ENCODE results near the gene NKX2-2. TPM values are rescaled to one million over a fixed set of nuclear protein-coding genes. Genes with fewer than 3 reads are reported as not detected.

Gene NKX2-2
- total and polyA plus RNA-seq, 8 donors, result 2.0 to 28.7 (median 3.7) TPM

- intact Hi-C loops (cut with DNase I), result loop anchor here (5.0 to 10.0 kb wide), 5 partner anchors 265 to 665 kb away; no protein-coding TSS in a partner anchor
- FAIRE-seq (no peak), ATAC-seq (no peak), DNase-seq (peak in 1 of 6 donors; percentile 40)
- Histone ChIP-seq H3K36me3 (no peaks in the 10 kb centered on the region), H3K4me3 (peak overlapping the region in 1 of 4 donors; percentile 26), H3K4me1 (peaks cover 0 to 11% (median 0%) of the 10 kb centered on the region in 3 donors), H3K9me3 (no peaks in the 10 kb centered on the region), H3K27ac (no peak overlapping the region), H3K27me3 (peaks cover 0 to 60% (median 5%) of the 10 kb centered on the region in 4 donors)
- WGBS, 2 donors, result 12 to 18% methylated on average over 40 to 43 of the region's 43 CpGs
- TF ChIP-seq CTCF (IDR thresholded peaks at IDR 0.05), result no peak
Measured at GRCh38 chr20:21509597-21510371, 4.1 kb downstream of the NKX2-2 start.

- Histone ChIP-seq H3K4me3 (no peak overlapping the region), H3K27ac (no peak overlapping the region), H3K4me1 (peaks cover 0 to 11% (median 0%) of the 10 kb centered on the region in 3 donors), H3K9me3 (no peaks in the 10 kb centered on the region), H3K36me3 (no peaks in the 10 kb centered on the region), H3K27me3 (peaks cover 0 to 63% (median 5%) of the 10 kb centered on the region in 4 donors)
- FAIRE-seq, result no peak
- WGBS, 2 donors, result 12 to 22% methylated on average over 12 of the region's 12 CpGs
- intact Hi-C loops (cut with DNase I), result loop anchor here (5.0 to 10.0 kb wide), 5 partner anchors 264 to 664 kb away; no protein-coding TSS in a partner anchor
- no peak for DNase-seq
- no peak for ATAC-seq
- TF ChIP-seq CTCF (IDR thresholded peaks at IDR 0.05), result no peak
Measured at GRCh38 chr20:21509079-21509596, 4.7 kb downstream of the NKX2-2 start.

- TF ChIP-seq CTCF (IDR thresholded peaks at IDR 0.05), result no peak
- no peaks in the 10 kb centered on the region for H3K36me3 ChIP-seq
- H3K27me3 ChIP-seq, result peaks cover 0 to 63% (median 5%) of the 10 kb centered on the region in 4 donors
- ATAC-seq (no peak), DNase-seq (peak in 1 of 6 donors; percentile 46), FAIRE-seq (no peak)
- H3K4me1 ChIP-seq, result peaks cover 0 to 11% (median 0%) of the 10 kb centered on the region in 3 donors
- H3K9me3 ChIP-seq, result no peaks in the 10 kb centered on the region
- H3K27ac ChIP-seq, result no peak overlapping the region
- WGBS, 2 donors, result 16 to 19% methylated on average over 41 to 47 of the region's 47 CpGs
- intact Hi-C loops (cut with DNase I), result loop anchor here (5.0 to 10.0 kb wide), 5 partner anchors 264 to 664 kb away; no protein-coding TSS in a partner anchor
- no peak overlapping the region for H3K4me3 ChIP-seq
Measured at GRCh38 chr20:21508230-21509078, 5.4 kb downstream of the NKX2-2 start.

- FAIRE-seq, result no peak
- no peak for TF ChIP-seq CTCF (IDR thresholded peaks at IDR 0.05)
Measured at GRCh38 chr20:21507400-21508229, 6.2 kb downstream of the NKX2-2 start.

More at GRCh38 chr20:21507400-21508229, 6.2 kb downstream of the NKX2-2 start:
- Histone ChIP-seq H3K4me1 (peaks cover 0 to 11% (median 0%) of the 10 kb centered on the region in 3 donors), H3K36me3 (no peaks in the 10 kb centered on the region), H3K9me3 (no peaks in the 10 kb centered on the region), H3K27me3 (peaks cover 0 to 56% (median 3%) of the 10 kb centered on the region in 4 donors), H3K4me3 (no peak overlapping the region), H3K27ac (peak overlapping the region in 1 of 4 donors; percentile 12)
- 19 to 33% methylated on average over 44 of the region's 44 CpGs for WGBS, 2 donors
- intact Hi-C loops (cut with DNase I), result loop anchor here (5.0 to 10.0 kb wide), 5 partner anchors 263 to 663 kb away; no protein-coding TSS in a partner anchor
- ATAC-seq, result no peak
- DNase-seq, result peak in 1 of 6 donors; percentile 39
